ENCODE results near the gene MIB1.

MIB1 gene

DNA sequence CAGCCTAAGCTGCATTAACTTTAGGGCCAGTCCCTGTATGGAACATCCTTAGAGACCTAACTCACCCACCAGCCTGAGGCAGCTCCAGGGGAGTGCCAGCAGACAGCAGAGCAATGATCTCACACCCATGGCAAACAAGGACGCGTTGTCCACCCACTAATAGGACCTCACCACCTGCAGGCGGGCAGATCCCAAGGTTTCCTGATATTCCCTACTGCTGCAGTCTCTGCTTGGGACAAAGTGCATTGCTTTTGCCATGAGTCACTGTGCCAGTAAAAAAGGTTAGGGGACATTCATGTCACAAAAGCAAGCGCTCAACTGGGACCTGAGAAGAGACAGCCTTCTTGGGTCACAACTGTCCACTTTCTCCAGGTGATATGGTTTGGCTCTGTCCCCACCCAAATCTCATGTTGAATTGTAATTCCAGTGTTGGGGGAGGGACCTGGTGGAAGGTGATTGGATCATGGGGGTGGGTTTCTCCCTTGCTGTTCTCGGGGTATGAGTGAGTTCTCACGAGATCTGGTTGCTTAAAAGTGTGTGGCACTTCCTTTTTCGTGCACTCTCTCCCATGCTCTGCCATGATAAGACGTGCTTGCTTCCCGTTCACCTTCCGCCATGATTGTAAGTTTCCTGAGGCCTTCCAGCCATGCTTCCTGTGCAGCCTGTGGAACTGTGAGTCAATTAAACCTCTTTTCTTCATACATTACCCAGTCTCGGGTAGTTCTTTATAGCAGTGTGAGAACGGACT is 160.2 kb downstream of the MIB1 start:
- DNase-seq, result no peak

DNA sequence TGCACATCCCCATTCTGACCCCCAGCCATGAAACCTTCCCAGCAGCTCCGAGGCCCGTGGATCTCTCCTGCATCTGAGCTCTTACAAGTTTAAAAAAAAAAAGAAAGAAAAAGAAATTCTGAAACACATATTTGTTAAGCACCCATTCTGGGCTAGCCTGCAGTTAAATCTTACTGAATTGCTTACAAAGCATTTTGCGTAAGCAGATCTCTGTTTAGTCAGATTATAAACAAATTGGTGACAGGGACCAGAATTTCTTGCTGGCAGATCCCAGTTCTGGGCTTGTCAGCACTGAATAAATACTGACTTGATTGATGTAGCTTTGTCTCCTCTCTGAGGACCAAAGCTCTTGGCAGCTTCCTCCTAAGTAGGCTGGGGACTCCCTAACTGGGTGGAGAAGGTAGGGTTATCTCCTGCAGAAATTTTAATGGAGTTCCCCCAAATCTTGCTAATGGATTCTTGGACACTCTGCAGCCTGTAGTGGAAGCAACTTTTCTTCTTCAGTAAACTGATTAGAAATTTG is 160.9 kb downstream of the MIB1 start:
- DNase-seq, result no peak

DNA sequence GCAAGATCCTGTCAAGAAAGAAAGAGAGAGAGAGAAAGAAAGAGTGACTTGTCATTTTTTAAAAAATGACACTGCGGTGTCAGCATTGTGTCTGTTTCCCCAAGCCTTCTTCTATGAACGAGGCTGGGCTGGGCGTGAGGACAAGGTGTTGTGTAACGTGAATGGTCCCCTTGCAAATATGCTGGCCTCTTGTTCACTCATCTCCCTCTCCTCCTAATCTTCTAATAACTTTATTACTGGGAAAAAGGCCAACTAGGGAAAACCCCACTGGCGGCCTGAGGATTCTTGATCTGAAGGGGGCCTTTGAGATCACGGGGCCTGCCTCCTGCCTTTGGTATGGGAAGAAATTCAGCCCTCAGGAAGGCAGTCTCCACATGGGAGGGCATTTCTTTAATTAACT is 163.1 kb downstream of the MIB1 start:
- DNase-seq, result no peak

DNA sequence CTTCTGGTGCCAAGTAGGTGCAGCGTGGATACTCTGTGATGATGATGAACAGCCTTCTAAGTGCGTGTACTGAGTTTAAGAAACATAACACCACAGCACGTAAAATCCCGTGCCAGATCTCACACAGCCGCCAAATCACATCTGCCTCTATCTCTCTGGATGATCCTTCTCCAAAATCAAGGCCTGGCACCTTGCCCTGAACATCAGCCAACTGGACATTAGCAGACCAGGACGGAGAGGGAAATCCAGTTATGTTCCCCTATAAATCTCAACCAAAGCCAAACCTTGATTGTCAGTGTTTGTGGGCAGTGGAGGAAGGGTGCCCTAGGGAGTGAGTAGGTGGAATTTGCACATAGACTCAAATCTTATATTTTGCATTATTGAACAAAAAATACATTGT is 164.3 kb downstream of the MIB1 start:
- DNase-seq, result no peak

DNA sequence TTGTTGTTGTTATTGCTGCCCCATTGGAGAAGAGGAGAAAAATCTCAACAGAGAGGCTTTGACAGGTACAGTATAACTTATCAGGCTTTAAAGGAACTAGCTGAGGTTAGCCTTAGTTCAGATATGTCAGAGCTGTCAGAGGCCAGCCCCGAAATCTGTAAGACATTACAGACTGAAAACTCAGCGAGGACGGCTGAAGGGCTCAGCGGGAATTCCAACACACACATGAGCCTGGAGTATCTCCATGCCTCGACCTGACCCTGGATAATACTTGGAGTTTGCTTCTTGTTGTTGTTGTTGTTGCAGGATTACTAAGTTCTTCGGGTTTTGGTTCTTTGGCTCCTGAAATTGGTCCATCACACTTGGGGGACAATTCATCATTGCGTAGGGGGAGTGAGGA is 166.9 kb downstream of the MIB1 start:
- no peak for DNase-seq

DNA sequence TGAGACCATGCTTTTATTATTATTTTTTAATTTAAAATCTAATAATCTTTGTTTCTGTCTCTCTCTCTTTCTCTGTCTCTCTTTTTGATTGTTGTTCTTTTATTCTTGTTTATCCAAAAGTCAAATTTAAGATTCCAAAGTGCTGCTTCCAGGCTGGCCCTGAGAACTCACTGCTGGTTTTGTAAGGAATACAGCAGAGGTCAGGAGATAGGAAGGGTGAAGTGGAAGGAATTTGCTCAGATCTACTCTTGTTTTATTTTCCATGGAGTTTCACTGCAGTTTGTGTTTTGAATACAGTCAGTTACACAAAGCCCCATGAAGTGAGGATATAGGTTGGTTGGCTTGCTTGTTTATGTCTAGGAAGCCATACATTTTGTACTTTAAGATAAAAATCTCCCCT is 168.1 kb downstream of the MIB1 start:
- DNase-seq, result no peak

DNA sequence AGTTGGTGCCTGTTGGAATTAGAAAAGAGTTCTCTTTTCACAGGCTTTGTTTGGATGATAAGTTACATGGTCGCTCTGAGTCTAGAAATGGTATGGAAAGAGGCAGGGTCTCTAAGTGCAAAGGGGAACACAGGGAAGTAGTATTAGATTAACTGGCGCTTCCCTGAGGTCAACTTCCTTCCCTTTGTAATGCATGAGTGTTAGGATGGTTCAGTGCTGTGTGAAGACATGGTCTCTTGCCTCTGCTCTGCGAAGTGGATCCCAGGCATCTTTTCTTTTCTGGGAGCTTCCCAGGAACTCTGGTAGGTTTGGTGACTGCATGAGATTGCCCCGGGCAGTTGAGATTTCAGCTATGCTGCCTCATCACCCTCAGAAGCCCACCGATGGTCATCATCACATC is 170.3 kb downstream of the MIB1 start:
- no peak for DNase-seq

DNA sequence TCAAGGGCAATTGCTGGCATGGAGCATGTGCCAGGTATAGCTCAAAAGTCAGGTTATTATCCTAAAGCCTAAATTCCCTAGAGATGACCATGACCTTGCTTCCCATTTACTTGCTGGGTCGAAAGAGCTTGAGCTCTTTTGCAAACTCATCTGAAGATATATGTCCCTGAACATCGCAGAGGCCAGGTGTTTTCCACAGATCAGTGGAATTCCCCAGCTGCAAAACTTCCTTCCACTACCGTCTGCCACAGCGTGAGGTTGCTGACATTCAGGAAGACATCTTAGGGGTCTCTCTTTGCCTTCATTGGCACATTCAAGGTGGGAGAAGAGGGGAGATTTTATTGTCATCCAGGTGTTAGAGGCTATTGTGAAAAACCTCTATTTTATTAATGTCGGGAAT is 171.0 kb downstream of the MIB1 start:
- no peak for DNase-seq

DNA sequence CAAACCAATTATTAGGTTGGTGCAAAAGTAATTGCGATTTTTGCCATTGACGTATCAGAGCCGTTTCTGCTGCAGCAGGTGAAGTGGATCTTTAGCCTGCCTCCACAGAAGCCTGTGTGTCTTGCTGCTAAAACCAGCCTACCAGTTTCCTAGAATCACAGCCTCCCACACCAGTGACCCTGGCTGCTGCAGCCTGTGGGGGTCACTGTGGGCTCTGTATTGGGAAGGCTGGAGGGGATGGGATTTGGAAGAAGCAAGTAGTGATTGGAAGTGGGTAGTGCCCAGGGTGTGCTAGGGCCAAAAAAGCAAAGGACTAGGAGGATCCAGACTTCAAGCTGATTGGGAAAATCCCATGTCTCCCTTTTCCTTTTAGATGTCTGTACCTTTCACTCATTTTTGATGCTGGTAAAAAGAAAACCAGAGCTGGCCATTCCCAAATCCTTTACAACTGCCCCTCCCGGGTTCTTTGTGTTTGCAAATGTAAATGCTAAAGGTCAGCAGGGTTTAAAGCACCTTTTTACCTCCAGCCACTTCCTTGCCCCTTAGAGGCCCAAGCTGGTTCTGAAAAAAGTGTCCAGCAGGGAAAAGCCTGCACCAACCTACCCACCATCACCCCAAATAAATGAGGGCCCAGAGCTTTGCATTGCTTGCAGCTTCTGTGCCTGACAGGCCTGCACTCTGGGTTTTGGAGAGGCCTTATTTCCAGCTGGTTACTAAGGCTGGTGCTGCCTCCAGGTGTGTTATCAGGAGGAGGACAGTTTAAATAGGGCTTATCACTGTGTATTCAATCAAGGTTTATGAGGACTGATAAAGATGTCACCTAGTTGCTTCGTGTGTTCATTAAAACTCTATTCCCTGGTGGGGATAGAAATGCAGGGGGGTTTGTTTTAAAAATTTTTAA is 172.0 kb downstream of the MIB1 start:
- DNase-seq, result no peak

DNA sequence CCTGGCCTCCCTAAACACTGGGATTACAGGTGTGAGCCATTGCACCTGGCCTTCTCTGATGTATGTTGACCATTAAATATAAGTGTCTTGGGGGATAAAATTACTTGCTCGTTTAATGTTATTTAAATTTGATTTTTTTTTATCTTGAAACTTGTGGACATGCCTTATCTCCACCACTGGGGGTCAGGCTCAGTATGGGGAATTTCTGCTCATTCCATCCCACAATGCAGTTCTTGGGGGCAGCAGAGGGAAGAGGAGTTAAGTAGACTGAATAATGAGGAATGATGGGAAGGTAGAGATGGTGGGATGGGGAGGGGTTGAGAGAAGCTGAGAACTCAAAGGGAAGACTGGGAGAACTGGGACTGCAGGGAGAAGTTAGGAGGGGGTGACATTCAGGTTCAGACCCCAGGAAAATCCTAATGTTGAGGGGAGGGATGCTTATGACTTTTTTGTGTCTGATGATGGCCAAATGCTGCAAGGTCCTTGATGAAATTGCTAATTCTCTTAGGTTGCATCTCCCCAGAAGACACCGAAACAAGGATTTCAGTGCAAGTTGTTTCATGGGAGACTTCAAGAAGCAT is 174.2 kb downstream of the MIB1 start:
- DNase-seq, result peak in 1 of 2 experiments; percentile 0

DNA sequence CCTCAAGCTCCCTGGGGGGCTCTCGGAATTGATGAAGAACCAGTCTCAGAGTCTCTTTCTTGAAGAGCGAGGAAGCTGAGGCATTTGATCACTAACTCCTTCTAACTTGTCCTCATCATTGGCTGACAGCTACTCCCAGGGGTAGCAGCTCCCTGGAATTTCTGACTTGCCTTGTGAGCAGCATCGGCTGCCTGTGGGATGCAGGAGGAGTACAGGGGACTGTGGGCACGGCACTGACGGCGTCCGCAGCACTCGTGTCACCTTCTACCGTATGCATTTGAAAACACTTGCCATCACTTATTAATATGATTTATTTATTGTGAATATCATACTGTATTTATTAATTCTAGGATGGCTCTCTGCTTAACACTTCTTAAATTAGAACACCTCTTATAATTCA is 175.0 kb downstream of the MIB1 start:
- no peak for DNase-seq

DNA sequence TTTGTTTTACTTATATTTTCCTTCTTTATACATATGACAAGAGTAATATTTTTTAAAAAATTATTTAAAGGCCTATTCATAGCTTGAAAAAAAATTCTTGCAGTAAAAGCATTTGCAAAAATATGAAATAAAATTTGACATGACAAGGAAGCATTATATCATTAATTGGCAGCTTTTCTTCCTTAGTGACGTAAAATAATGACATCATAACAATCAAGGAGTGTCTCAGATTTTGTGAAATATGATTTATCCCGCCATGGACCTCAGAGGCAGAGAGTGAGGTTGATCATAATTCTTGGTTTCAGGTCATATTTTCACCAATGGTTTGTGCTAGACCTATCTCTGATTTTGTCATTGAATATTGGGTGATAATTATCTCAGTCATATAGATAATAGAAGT is 176.0 kb downstream of the MIB1 start:
- DNase-seq, result no peak

DNA sequence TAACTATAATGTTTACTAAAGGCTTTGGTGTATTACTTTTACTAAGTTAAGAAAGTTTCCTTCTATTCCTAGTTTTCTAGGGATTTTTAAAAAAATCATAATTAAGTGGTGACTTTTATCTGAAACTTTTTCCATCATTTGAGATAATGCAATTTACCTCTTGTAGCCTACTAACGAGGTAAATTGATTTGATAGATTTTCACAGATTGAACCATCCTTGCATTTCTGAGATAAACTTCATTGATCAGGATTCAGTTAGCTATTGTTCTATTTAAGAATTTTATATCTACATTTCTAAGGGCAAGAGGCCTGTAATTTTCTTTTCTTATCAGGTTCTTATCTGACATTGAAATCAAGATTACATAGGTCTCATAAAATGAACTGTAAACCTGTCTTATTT is 178.1 kb downstream of the MIB1 start:
- no peak for DNase-seq
